Measurements from ENCODE around the gene NEGR1.

Gene NEGR1

DNA sequence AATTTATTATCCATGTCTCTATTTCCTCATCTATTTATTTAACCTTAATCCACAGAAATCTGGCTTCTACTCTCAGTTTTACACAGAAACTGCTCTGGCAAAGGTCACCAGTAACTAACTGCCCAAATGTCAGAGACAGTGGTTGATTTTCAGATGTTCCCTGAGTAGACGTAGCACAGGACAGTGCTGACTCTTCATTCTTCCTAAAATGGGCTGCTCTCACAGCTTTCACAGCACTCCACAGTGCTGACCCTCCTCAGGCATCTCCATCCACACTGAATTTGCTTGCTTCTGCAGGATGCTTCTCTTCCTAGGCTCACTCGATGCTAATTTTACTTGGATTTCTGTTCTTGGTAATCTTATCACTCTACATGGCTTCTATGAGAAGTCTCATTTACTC lies 693.3 kb downstream of the NEGR1 start:
- no peak for DNase-seq (ENCODE audit: extremely low read depth in 1 of 2, low read depth in 1 of 2)

DNA sequence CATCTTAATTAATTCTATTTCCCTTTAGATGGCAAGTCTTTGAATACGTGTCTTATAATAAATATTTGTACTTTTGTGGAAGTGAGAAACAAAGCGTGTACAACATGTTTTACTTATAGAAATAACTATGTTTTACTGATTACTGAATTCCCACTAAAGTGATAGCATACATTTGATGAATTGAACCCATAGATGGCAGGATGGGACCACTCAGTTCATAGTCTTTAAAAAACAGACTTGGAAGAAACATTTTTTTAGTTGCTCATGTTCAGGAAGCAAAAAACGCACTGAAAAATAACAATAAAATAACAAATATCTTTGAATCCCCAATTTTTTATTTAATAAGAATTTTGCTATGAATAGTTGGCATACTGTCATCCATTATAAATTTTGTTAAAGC lies 694.4 kb downstream of the NEGR1 start:
- DNase-seq (ENCODE audit: extremely low read depth in 1 of 2, low read depth in 1 of 2): no peak

GRCh38 chr1:71586030-71586429 lies 696.3 kb downstream of the NEGR1 start:
- DNase-seq (ENCODE audit: extremely low read depth in 1 of 2, low read depth in 1 of 2): no peak

DNA sequence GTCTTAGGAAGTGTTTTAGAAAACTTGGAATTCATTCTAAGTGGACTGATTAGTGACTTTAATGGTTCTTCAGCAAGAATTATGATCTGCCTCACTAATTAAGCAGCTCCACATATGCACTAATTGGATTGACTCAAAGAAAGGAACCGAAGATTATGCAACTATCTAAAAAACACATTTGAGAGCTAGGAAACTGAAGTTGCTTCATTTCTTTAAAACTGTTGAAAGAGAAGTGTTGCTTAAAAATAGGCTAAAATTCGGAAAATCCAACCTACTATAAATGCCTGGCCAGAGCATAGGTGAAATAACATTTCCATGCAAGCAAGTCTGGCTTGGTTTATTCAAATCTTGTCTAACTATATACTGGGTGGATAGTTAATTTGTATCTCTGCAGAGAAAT lies 698.6 kb downstream of the NEGR1 start:
- DNase-seq (ENCODE audit: extremely low read depth in 1 of 2, low read depth in 1 of 2): no peak

GRCh38 chr1:71582673-71583072 lies 699.7 kb downstream of the NEGR1 start:
- DNase-seq (ENCODE audit: extremely low read depth in 1 of 2, low read depth in 1 of 2): no peak

DNA sequence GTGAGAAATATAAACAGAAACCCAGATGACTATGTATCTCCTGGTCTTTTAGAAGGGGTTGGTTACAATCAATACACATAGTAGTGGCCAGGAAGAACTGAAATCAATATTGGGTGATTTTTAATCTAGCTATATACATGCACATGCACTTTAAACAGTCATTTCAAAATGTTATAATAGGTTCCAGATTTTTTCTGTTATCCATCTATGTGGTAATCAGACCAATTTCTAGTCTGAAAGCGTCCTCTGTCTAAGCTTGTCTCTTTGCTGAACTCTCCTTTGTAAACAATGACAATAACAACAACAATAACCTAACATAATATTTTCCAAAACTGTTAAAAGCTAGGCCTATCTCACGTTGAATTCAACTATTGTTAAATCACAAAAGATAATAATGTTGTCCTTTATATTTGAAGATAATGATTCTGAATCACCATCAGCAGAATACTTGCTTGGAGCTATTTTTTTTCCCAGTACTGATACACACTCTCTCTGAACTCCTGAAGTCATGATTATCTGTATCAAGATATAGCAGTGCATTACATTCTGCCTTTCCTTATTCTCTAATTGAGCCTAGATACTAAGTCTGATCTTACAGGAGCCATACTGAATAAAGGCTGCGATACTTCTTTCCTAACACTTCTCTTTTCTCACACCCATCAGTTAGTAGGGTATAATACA lies 704.7 kb downstream of the NEGR1 start:
- DNase-seq (ENCODE audit: extremely low read depth in 1 of 2, low read depth in 1 of 2): no peak

DNA sequence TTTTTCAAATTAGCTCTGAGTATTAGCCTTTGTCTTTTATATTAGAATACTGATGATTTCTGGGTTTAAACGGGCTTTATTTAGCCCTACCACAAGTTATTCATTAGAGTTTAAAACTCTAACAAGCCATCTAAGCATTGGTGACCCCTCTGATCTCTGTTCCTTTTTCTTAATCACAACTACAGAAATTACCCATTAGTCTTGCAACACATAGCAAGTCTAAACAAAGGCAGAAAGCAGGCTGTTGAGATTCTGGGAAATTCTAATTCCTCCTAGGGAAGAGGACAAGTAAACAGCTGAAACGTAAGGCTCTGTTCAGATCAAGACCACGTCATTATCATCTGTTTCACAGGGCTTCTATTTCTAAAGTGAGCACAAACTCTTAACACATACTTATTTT lies 710.3 kb downstream of the NEGR1 start:
- DNase-seq (ENCODE audit: extremely low read depth in 1 of 2, low read depth in 1 of 2): no peak

DNA sequence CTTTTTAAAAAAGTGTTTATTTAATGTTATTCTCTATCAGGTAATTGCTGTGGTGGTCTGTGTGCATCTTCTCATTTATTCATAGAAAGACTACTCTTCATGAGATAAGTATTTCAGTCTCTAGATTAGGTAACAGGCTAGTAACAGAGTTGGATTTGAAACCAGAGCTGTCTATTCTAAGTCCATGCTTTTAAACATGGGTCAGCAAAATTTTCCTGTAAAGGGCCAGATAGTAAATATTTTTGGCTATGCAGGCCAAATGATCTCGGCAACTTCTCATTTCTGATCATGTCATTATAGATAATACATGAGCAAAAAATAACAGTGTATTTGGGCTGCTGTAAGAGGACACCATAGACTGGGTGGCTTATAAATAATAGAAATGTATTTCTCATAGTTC lies 715.9 kb downstream of the NEGR1 start:
- DNase-seq (ENCODE audit: extremely low read depth in 1 of 2, low read depth in 1 of 2): no peak

DNA sequence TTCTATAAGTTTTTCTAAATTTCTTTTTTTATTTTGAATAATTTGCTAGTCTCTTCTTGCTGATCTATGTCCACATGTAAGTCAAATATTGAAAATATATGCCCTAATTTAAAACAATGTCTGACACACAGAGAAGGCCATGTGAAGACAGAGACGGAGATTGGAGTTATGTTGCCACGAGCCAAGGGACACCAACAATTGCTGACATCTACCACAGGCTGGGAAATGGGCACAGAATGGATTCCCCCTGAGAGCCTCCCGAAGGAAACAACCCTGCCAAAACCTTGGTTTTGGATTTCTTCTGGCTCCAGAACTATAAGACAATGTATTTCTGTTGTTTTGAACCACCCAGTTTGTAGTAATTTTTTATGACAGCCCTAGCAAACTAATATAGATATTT lies 716.5 kb downstream of the NEGR1 start:
- no peak for DNase-seq (ENCODE audit: extremely low read depth in 1 of 2, low read depth in 1 of 2)

GRCh38 chr1:71565262-71565661 lies 717.1 kb downstream of the NEGR1 start:
- no peak for DNase-seq (ENCODE audit: extremely low read depth in 1 of 2, low read depth in 1 of 2)

DNA sequence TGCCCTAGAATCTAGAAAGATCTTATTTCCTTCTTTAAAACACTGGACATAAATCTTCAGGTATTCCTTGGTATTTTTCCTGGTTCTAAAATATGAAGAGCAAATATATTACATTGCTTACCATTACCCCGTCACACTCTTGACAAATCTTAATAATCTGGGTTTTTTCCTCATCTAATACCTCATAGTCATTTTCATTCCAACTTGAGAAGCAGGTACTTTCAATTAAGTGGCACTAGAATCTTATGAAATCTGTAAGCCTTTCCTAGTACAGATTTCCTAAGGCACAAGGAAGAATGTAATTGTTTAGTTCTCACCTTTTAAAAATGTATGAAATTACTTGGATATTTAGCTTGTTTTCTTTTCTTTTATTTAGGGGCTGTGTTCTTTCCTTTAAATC lies 720.0 kb downstream of the NEGR1 start:
- no peak for DNase-seq (ENCODE audit: extremely low read depth in 1 of 2, low read depth in 1 of 2)

- DNase-seq (ENCODE audit: extremely low read depth in 1 of 2, low read depth in 1 of 2): no peak
These were observed 720.6 kb downstream of the NEGR1 start for GRCh38 chr1:71561729-71562128.

GRCh38 chr1:71561206-71561605 lies 721.1 kb downstream of the NEGR1 start:
- no peak for DNase-seq (ENCODE audit: extremely low read depth in 1 of 2, low read depth in 1 of 2)

- DNase-seq (ENCODE audit: extremely low read depth in 1 of 2, low read depth in 1 of 2): no peak
These were observed 722.5 kb downstream of the NEGR1 start for GRCh38 chr1:71559880-71560279.

DNA sequence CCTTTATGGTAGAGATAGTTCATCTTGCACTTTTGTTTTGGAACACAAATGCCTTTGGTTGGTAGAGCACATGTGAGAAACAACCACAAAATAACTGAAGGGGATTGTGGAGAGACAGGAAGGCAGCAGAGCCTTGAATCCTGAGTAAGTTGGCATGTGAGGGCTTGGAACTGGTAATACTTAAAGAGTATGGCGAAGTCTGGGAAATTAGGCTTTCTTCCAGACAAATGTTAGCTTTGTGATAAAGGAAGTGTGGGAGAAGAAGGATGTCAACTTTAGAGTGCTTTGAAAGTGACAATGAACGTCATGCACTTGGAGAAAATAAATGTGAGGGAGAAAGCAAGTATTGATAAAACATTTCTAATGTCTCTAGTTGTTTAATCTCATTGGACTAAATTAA lies 725.2 kb downstream of the NEGR1 start:
- no peak for DNase-seq (ENCODE audit: extremely low read depth in 1 of 2, low read depth in 1 of 2)

DNA sequence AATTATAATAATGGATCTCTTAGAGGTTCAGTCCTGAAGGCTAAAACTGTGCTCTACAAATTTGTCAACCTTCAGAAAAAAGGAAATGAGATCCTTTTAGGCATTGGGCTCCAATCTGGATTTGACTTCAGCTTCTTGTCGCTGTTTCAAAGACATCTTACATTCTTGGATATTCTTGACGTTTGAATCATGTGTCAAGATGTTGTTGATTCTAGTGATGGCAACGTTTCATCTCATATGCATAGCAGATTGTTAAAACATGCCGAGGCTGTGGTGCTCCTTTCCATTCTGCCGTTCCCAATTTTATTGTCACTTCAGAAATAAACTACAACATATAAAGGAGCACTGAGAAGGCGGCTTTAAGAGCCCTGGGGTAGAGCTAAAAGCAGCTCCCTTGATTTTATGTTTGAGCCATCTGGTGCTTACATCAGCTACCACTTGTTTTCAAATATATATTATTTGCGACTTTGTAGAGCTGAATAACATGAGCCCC lies 733.9 kb downstream of the NEGR1 start:
- DNase-seq (ENCODE audit: extremely low read depth in 1 of 2, low read depth in 1 of 2): no peak

GRCh38 chr1:71542155-71542554 lies 740.2 kb downstream of the NEGR1 start:
- DNase-seq (ENCODE audit: extremely low read depth in 1 of 2, low read depth in 1 of 2): no peak

GRCh38 chr1:71533950-71534349 lies 748.4 kb downstream of the NEGR1 start:
- no peak for DNase-seq (ENCODE audit: extremely low read depth in 1 of 2, low read depth in 1 of 2)

GRCh38 chr1:71532343-71532742 lies 750.0 kb downstream of the NEGR1 start:
- no peak for DNase-seq (ENCODE audit: extremely low read depth in 1 of 2, low read depth in 1 of 2)

- DNase-seq (ENCODE audit: extremely low read depth in 1 of 2, low read depth in 1 of 2): no peak
These were observed 755.5 kb downstream of the NEGR1 start for GRCh38 chr1:71526824-71527223.

GRCh38 chr1:71522721-71523120 lies 759.6 kb downstream of the NEGR1 start:
- no peak for DNase-seq (ENCODE audit: extremely low read depth in 1 of 2, low read depth in 1 of 2)

DNA sequence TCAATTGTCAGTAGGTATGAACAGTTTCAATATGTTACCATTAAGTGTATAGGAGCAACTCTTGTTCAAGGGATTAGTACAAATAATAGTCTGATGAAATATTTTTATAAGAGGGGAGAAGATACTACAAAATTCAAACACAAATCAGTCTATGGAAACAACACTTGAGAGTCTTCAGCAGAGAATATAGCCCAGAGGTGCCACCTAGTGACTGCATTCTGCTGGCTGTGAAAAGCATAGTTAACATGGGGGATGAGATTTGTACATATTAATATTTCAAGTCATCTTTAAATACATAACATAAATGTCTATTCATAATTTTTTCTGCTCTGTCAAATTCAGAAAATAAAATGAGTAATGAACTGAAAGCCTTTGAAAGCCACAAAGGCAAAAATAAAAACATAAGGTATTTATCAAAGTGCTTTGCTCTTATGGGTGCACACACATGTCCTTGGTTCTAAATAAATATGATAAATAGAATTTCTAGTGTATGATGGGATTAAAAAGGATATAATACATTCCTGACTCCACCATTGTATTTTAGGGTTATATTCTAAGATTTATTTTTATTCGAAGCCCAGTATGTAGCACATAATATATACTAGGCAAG lies 760.6 kb downstream of the NEGR1 start:
- DNase-seq (ENCODE audit: extremely low read depth in 1 of 2, low read depth in 1 of 2): no peak

GRCh38 chr1:71511505-71511904 lies 770.8 kb downstream of the NEGR1 start:
- no peak for DNase-seq (ENCODE audit: extremely low read depth in 1 of 2, low read depth in 1 of 2)
